ENCODE results near the gene MINDY4.

GRCh38 chr7:30795161-30795948 lies 24.1 kb downstream of the MINDY4 start:
- no peak for TF ChIP-seq GATA2 (IDR thresholded peaks at IDR 0.05; ENCODE audit: low read depth, low read length)
- TF ChIP-seq GATA3 (IDR thresholded peaks at IDR 0.05; ENCODE audit: low read depth, low read length): no peak

All from SH-SY5Y (cell line).